ENCODE measurements around the gene KLF13.

- TF ChIP-seq CTCF (IDR thresholded peaks at IDR 0.05; ENCODE audit: insufficient read depth, low read length) (no peak), POLR2AphosphoS5 (IDR thresholded peaks at IDR 0.05; ENCODE audit: low read depth) (no peak), REST (IDR thresholded peaks at IDR 0.05; ENCODE audit: insufficient replicate concordance, low read depth) (no peak), GABPA (IDR thresholded peaks at IDR 0.05; ENCODE audit: low read depth) (no peak), SPI1 (IDR thresholded peaks at IDR 0.05; ENCODE audit: borderline replicate concordance, low read depth) (no peak)
These were observed 21.8 kb upstream of the KLF13 start for GRCh38 chr15:31304751-31305365.

All from HL-60 (cell line).